HG02938 (cell line): Measurements from ENCODE around the gene FOXD4L6.
"Not testable (repeated sequence)": the region's sequence is repeated elsewhere in the genome, so short reads cannot be mapped to it uniquely, and the experiment has no call there.

Experiments
- ATAC-seq: cut with Tn5 transposase; IDR thresholded peaks from one replicate; pipeline ENCODE4 v1.9.1; 2021; ENCODE audit warnings: mild to moderate bottlenecking, moderate library complexity; ENCODE audit not compliant: unreplicated experiment

Gene FOXD4L6

GRCh38 chr9:41128581-41128980, at the start of gene FOXD4L6:
FOXD4L6 (minus strand) TSS chr9:41128681; CDS start chr9:41128383, 298 bp downstream.
- not testable (repeated sequence) for ATAC-seq

GRCh38 chr9:41174994-41175393, 46.5 kb upstream of the FOXD4L6 start:
- ATAC-seq: not testable (repeated sequence)

GRCh38 chr9:41150116-41150515, 21.6 kb upstream of the FOXD4L6 start:
- ATAC-seq: not testable (repeated sequence)

GRCh38 chr9:41141878-41142277, 13.4 kb upstream of the FOXD4L6 start:
- not testable (repeated sequence) for ATAC-seq

GRCh38 chr9:41126746-41127446, 1.6 kb downstream of the FOXD4L6 start:
- not testable (repeated sequence) for ATAC-seq

- ATAC-seq: not testable (repeated sequence)
Observed at GRCh38 chr9:41125936-41126335, 2.5 kb downstream of the FOXD4L6 start.

- not testable (repeated sequence) for ATAC-seq
Observed at GRCh38 chr9:41125109-41125658, 3.3 kb downstream of the FOXD4L6 start.

- ATAC-seq: not testable (repeated sequence)
Observed at GRCh38 chr9:41124250-41125108, 4.0 kb downstream of the FOXD4L6 start.

GRCh38 chr9:41123812-41124211, 4.7 kb downstream of the FOXD4L6 start:
- ATAC-seq: not testable (repeated sequence)

- not testable (repeated sequence) for ATAC-seq
Observed at GRCh38 chr9:41123396-41123795, 5.1 kb downstream of the FOXD4L6 start.

GRCh38 chr9:41120696-41121095, 7.8 kb downstream of the FOXD4L6 start:
- ATAC-seq: not testable (repeated sequence)

GRCh38 chr9:41119719-41120118, 8.8 kb downstream of the FOXD4L6 start:
- ATAC-seq: not testable (repeated sequence)

GRCh38 chr9:41119311-41119710, 9.2 kb downstream of the FOXD4L6 start:
- not testable (repeated sequence) for ATAC-seq

GRCh38 chr9:41113348-41113747, 15.1 kb downstream of the FOXD4L6 start:
- ATAC-seq: not testable (repeated sequence)

GRCh38 chr9:41111414-41111813, 17.1 kb downstream of the FOXD4L6 start:
- not testable (repeated sequence) for ATAC-seq

- not testable (repeated sequence) for ATAC-seq
Observed at GRCh38 chr9:41110913-41111312, 17.6 kb downstream of the FOXD4L6 start.

GRCh38 chr9:41109253-41109652, 19.2 kb downstream of the FOXD4L6 start:
- ATAC-seq: not testable (repeated sequence)

GRCh38 chr9:41108816-41109215, 19.7 kb downstream of the FOXD4L6 start:
- not testable (repeated sequence) for ATAC-seq

- ATAC-seq: not testable (repeated sequence)
Observed at GRCh38 chr9:41106472-41107116, 21.9 kb downstream of the FOXD4L6 start.

- ATAC-seq: not testable (repeated sequence)
Observed at GRCh38 chr9:41105557-41106253, 22.8 kb downstream of the FOXD4L6 start.
